Activated CD4-positive, alpha-beta T cell treated with anti-CD3 and anti-CD28 coated beads for 1 hour (primary cell): ENCODE data around the gene LRSAM1.

ENCODE experiments used
- DNase-seq: peaks from one replicate; pipeline ENCODE4 v3.0.0-alpha.2; 2020

The LRSAM1 gene

DNA sequence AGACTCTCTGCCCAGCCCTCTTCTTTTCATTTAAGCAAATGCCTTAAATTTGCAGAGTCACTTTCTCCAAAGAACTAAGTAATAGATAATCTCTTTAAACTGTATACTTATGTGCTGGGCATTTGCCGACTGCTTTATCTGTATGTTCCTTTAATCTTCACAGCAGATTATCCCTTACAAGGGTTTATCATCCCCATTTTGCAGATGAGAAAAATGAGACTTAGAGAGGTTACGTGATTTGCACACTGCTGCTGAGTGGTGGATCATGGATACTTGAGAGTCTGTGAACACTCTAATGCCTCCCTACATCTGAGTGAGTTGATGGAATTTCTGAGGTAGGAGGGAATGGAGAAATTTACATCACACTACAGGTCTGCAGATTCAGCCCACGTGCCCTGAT, 23.0 kb upstream of the LRSAM1 start:
- DNase-seq, result no peak

- DNase-seq, result no peak
Measured at GRCh38 chr9:127430415-127430814, 20.9 kb upstream of the LRSAM1 start.

- DNase-seq, result no peak
Measured at GRCh38 chr9:127437497-127438264, 13.6 kb upstream of the LRSAM1 start.

- no peak for DNase-seq
Measured at GRCh38 chr9:127438394-127438793, 12.9 kb upstream of the LRSAM1 start.

DNA sequence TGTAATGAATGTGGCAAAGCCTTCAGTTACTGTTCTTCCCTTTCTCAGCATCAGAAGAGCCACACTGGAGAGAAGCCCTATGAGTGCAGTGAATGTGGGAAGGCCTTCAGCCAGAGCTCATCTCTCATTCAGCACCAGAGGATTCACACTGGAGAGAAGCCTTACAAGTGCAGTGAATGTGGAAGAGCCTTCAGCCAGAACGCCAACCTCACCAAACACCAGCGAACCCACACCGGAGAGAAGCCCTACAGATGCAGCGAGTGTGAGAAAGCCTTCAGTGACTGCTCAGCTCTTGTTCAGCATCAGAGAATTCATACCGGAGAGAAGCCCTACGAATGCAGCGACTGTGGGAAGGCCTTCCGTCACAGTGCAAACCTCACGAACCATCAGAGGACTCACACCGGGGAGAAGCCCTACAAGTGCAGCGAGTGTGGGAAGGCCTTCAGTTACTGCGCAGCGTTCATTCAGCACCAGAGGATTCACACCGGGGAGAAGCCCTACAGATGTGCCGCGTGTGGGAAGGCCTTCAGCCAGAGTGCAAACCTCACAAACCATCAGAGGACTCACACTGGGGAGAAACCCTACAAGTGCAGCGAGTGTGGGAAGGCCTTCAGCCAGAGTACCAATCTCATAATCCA, 6.9 kb upstream of the LRSAM1 start:
- DNase-seq, result no peak

DNA sequence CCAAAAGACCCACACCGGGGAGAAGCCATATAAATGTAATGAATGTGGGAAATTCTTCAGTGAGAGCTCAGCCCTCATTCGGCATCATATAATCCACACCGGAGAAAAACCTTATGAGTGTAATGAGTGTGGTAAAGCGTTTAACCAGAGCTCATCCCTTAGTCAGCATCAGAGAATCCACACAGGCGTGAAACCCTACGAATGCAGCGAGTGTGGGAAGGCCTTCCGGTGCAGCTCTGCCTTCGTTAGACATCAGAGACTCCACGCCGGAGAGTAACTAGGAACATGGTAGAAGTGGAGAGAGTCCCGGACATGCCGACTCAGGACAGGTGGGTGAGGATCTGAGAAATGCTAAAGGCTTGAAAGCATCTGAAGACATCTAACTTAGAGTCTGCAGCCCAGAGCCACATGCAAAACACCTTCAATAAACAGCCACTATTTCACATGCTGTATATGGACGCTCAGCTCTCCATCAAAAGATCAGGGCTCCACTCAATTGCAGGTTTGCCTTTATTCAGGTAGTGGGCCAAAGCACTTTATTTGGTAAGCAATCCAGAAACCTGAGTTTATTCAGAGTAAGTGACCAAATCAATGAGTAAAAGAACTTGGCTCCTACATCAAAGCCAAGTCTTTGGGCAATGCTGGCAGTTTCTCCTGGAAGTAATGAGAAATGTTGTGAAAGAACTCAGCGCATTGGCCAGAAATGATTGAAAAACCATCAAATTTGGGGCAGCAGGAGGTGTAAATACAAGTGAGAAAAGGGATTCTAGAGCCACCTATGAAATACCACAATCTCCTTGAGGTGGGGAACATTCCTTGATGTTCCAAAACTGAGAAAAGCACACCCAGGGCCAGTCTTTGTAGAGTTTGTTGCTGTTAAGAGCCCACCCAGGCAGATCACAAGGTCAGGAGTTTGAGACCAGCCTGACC, 6.1 kb upstream of the LRSAM1 start:
- no peak for DNase-seq

GRCh38 chr9:127445851-127446712, 5.2 kb upstream of the LRSAM1 start:
- DNase-seq, result no peak

DNA sequence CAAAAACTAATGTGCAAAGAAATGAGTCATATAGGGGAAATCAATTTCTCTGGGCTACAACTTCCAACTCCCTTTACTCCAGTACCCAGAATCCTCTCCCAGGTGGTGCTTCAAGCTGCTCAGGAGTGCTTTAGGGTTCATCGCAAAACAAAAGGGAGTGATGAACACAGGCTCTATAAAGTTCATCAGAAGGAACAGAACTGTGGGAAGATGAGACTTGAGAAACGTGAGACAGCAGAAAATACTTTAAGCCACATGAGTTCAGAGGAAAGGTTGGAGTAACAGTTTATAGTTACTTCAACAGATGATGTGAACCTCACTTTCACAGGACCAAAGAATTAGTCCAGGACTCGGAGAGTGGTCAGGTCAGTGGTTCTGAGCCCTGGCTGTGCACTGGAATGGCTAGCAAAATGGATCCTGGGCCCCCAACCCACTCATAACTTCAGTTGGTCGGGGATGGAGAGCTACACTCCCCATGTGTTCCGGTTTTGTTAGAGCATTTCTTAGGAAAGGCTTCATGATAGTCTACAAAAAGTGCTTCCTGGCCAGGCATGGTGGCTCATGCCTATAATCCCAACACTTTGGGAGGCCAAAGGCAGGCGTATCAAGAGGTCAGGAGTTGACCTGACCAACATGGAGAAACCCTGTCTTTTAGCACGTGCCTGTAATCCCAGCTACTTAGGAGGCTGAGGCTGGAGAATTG, 4.4 kb upstream of the LRSAM1 start:
- DNase-seq, result no peak

DNA sequence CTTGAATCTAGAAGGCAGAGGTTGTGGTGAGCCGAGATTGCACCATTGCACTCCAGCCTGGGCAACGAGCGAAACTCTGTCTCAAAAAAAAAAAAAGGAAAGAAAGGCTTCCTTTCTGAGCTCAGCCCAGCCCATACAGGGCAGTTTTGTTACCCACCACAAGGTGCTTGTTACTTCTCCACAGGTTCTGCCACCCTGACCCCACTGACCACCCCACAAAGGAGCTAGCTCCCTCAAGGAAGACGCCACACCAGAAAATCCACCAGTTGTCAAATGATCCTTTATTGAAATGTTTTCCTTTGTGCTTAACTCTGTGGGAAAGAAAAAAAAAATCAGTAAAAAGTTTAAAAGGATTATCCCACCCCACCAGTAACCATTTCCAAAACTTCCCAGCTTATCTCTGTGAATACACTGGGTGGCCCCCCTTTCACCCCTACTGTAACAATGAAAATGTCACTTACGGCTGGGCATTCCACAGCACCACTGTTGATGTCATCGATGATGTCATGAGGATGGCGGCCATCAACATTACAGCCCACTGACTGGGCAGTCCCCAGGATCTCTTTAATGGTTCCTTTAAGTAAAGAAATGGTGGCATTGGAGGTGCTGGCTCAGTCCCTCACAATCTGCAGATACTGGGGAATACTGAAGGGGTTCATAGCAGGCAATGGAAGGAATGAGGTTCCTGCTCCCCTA, 3.7 kb upstream of the LRSAM1 start:
- no peak for DNase-seq

- DNase-seq, result no peak
Measured at GRCh38 chr9:127448112-127448805, 3.1 kb upstream of the LRSAM1 start.

GRCh38 chr9:127449332-127449966, 1.9 kb upstream of the LRSAM1 start:
- no peak for DNase-seq

DNA sequence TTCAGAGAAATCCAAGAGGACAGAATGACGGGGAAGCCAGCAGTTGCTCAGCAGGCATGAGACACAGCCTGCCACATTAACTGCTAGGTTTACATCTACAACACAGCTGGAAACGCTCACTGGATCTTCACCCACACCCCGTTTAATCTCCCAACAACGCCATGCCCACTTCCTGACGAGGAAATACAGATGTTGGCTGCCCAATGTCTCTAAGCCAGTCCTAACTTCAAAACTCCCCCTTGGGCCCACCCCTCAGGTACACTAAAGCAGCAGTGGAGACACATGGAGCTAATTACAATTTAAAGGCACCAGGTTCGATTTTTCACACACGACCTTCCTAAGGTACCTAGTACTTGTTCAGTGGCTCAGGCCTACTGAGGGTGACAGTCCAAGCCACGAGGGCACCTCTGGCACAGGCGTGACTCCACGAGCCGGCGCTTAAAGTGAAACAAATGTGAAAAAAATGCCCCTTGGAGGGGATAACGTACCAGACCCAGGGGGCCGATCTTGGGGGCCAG, 1.0 kb upstream of the LRSAM1 start:
- no peak for DNase-seq

DNA sequence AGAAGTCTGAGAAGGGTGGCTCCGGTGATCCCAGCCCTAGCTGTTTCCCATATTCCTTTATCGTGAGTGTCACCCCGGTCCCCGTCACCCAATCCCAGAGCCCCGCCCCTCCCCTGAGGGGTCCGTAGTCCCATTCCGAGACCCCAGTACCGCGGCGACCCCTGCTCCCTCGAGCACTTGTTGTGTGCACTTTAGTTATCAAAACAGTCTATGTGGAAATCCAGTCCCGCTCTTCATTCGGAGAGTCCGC, 223 bp downstream of the LRSAM1 start:
- no peak for DNase-seq

GRCh38 chr9:127451858-127452656, 747 bp downstream of the LRSAM1 start:
- DNase-seq, result peak; percentile 26

GRCh38 chr9:127452691-127453090, 1.4 kb downstream of the LRSAM1 start:
- DNase-seq, result no peak

GRCh38 chr9:127455324-127455992, 4.1 kb downstream of the LRSAM1 start:
- no peak for DNase-seq

GRCh38 chr9:127457191-127457878, 6.0 kb downstream of the LRSAM1 start:
- DNase-seq, result no peak

- DNase-seq, result no peak
Measured at GRCh38 chr9:127458921-127459320, 7.6 kb downstream of the LRSAM1 start.
